Breast epithelium (tissue), 4 donors: ENCODE data around the gene UBALD1. TPM values are rescaled to one million over a fixed set of nuclear protein-coding genes. Genes with fewer than 3 reads are reported as not detected.

Experiments
- DNase-seq, 2 donors: peaks; one replicate each; pipeline ENCODE4 v3.0.0-alpha.2; 2019; ENCODE audit warnings: low spot score in 2 of 2
- H3K27ac ChIP-seq, 2 donors: fragments of 200-600 bp; sonication (generic) in 1 of 2; one replicate each; pipeline ENCODE4 v1.5.1; 2016 to 2019; ENCODE audit warnings: mild to moderate bottlenecking in 1 of 2
- H3K27me3 ChIP-seq, 2 donors: fragments of 200-600 bp; sonication (generic) in 1 of 2; one replicate each; pipeline versions ENCODE4 v1.5.1 to v1.6.0; 2017 to 2019; ENCODE audit warnings: control low read depth in 1 of 2, mild to moderate bottlenecking in 1 of 2
- H3K36me3 ChIP-seq: fragments of 200-600 bp; one replicate; pipeline ENCODE4 v1.5.1; 2019
- H3K4me1 ChIP-seq, 2 donors: fragments of 200-600 bp; sonication (generic); one replicate each; pipeline ENCODE4 v1.5.1; 2016 to 2019; ENCODE audit warnings: control low read depth in 1 of 2
- H3K4me3 ChIP-seq, 3 donors: fragments of 200-600 bp; sonication (generic); 1 replicate in 2 of 3; 2 replicates in 1 of 3; pipeline ENCODE4 v1.5.1; 2016 to 2019; ENCODE audit warnings: mild to moderate bottlenecking in 3 of 3, moderate library complexity in 2 of 3
- H3K9me3 ChIP-seq, 2 donors: fragments of 200-600 bp; sonication (generic) in 1 of 2; one replicate each; pipeline ENCODE4 v1.5.1; 2016 to 2019; ENCODE audit warnings: control low read depth in 1 of 2
- CTCF ChIP-seq, 3 donors: fragments of 450-650 bp; IDR thresholded peaks; one replicate each; pipeline ENCODE4 v1.5.1; 2016 to 2017; ENCODE audit warnings: antibody characterized with exemption in 3 of 3, mild to moderate bottlenecking in 3 of 3, moderate library complexity in 3 of 3
- POLR2A ChIP-seq: fragments of 450-650 bp; IDR thresholded peaks from one replicate; pipeline ENCODE4 v1.6.1; 2016; ENCODE audit warnings: antibody characterized with exemption, mild to moderate bottlenecking, moderate library complexity
- POLR2AphosphoS5 ChIP-seq, 3 donors: sonication (generic); formaldehyde crosslinking; IDR thresholded peaks; one replicate each; pipeline ENCODE4 v1.6.1; 2017; ENCODE audit warnings: antibody characterized with exemption in 3 of 3
- intact Hi-C: fragments of 100-400 bp; cut with DNase I; formaldehyde crosslinking; loops from one replicate; pipeline ENCODE4 v1.15.1; 2023; ENCODE audit warnings: low total_unique reads
- total RNA-seq, 3 donors: library from RNA; depleted of rRNA; stranded (reverse); fragments of >200 nt; gene quantifications; one replicate each; pipeline ENCODE4 v1.1.0, GENCODE V29; 2016

Gene UBALD1
- total RNA-seq, 3 donors from 2014 or later, result 5.8 to 11.3 (median 7.2) TPM

DNA sequence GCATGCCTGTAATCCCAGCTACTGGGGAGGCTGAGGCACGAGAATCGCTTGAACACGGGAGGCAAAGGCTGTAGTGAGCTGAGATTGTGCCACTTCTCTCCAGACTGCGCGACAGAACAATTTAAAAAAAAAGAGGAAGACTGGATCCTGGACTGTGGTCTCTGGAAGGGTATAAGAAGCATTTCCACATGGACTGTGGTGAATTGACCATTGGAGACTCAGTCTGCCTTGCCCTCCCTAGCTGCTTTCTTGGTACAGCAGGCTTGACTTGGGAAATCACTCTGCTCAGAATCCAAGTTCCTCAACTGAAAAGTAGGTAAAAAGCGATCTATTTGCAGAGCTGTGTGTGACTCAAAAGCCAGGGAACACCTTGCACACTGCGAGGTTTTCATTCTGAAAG lies 8.9 kb upstream of the UBALD1 start:
- TF ChIP-seq POLR2A (no peak), POLR2AphosphoS5 (IDR thresholded peaks at IDR 0.05) (no peak), CTCF (IDR thresholded peaks at IDR 0.05) (no peak)
- intact Hi-C loops, result no loop called here
- DNase-seq, result no peak
- H3K4me1 ChIP-seq, result peaks cover 0 to 8% of the 10 kb centered on the region in 2 donors
- H3K4me3 ChIP-seq, result no peak overlapping the region
- H3K27me3 ChIP-seq, result no peaks in the 10 kb centered on the region
- H3K36me3 ChIP-seq, result no peaks in the 10 kb centered on the region
- H3K9me3 ChIP-seq, result no peaks in the 10 kb centered on the region
- peak overlapping the region in 1 of 2 donors; percentile 97 for H3K27ac ChIP-seq

DNA sequence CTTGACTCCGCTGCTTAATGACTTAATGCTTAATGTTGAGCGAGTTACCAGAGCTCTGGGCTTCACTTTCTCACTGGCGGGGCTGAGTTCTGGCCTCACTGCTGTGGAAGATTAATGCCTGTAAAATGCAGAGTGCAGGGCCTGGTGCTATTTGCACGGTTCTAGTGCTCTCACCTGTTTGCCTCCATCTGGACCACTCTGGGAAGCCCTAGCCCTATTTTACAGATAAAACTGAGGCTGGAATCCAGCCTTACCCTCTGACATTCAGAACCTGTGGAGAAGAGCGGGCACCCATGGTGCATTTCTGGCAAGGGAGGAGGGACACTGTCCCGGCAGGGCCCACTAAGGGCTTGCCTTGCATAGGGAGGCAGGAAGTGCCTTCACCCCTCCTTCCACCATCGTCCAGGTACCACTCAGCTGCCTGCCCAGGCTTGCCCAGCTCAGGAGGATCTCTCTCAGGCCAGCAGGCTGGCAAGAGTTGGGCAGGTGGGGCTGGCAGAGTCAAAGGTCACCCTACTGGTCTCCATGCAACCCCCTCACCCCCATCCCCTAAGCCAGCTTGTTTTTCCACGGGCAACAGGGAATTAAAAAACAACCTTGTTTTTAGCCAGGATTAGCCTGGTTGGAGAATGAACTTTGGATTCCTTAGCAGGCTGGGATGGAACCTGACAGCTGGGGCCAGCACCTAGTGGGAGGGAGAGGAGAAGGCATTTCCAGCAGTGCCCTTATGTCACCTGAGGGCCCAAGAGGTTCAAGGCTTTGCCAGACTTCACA lies 4.1 kb upstream of the UBALD1 start:
- no peak for TF ChIP-seq POLR2AphosphoS5 (IDR thresholded peaks at IDR 0.05)
- TF ChIP-seq CTCF (IDR thresholded peaks at IDR 0.05), result no peak
- no peak for TF ChIP-seq POLR2A
- intact Hi-C loops, result loop anchor here (2.0 kb wide), 1 partner anchor 74 kb away; the partner anchor contains the start of gene NUDT16L1

DNA sequence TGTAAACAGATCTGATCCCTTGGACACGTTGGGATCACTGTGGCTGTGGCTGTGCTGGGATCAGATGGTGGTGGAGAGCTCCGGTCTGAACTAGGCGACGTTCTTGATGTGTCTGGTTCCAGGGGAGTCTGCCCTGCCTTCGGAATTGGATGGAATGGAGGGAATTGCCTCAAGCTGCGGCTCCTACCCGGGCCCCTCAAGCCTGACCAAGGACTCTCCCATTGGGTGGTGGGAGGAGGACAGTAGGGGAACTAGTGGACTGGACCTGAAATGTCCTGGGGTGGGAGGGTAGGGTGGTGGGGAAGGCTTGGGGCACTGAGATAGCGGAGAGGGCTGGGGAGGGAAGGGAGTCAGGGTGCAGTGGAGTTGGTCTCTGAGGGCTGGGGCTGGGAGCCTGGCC lies 3.2 kb upstream of the UBALD1 start:
- no peaks in the 10 kb centered on the region for H3K9me3 ChIP-seq
- peak overlapping the region; percentile 97 to 98 for H3K27ac ChIP-seq
- no peak for DNase-seq
- no peaks in the 10 kb centered on the region for H3K27me3 ChIP-seq
- TF ChIP-seq CTCF (IDR thresholded peaks at IDR 0.05) (no peak), POLR2A (no peak), POLR2AphosphoS5 (IDR thresholded peaks at IDR 0.05) (no peak)
- intact Hi-C loops, result loop anchor here (2.0 kb wide), 1 partner anchor 75 kb away; the partner anchor contains the start of gene NUDT16L1
- H3K4me3 ChIP-seq, result peak overlapping the region in 2 of 3 donors; percentile 91 to 95
- H3K36me3 ChIP-seq, result no peaks in the 10 kb centered on the region
- peaks cover 11 to 16% of the 10 kb centered on the region in 2 donors for H3K4me1 ChIP-seq

More for the DNA sequence above, 4.1 kb upstream of the UBALD1 start:
- Histone ChIP-seq H3K4me3 (peak overlapping the region in 1 of 3 donors; percentile 91), H3K27me3 (no peaks in the 10 kb centered on the region), H3K36me3 (no peaks in the 10 kb centered on the region), H3K27ac (peak overlapping the region; percentile 97 to 98), H3K4me1 (peaks cover 8 to 9% of the 10 kb centered on the region in 2 donors), H3K9me3 (no peaks in the 10 kb centered on the region)
- peak in 1 of 2 donors; percentile 66 for DNase-seq

GRCh38 chr16:4616047-4616811 lies 1.5 kb upstream of the UBALD1 start:
- H3K27ac ChIP-seq, result peak overlapping the region; percentile 97 to 98
- DNase-seq, result peak; percentile 100
- intact Hi-C loops, result no loop called here
- H3K36me3 ChIP-seq, result no peaks in the 10 kb centered on the region
- TF ChIP-seq POLR2A (peak; percentile 61), CTCF (IDR thresholded peaks at IDR 0.05) (peak in 1 of 3 donors; percentile 29), POLR2AphosphoS5 (IDR thresholded peaks at IDR 0.05) (peak; percentile 65 to 92 (median 69))
- peak overlapping the region; percentile 45 to 95 (median 91) for H3K4me3 ChIP-seq
- no peaks in the 10 kb centered on the region for H3K27me3 ChIP-seq
- no peaks in the 10 kb centered on the region for H3K9me3 ChIP-seq
- H3K4me1 ChIP-seq, result peaks cover 18 to 23% of the 10 kb centered on the region in 2 donors
